BLaER1 (cell line): ENCODE data around the gene ABCA10.
"Not testable (repeated sequence)": the region's sequence is repeated elsewhere in the genome, so short reads cannot be mapped to it uniquely, and the experiment has no call there.

Experiments
- H3K27ac ChIP-seq: shearing (Covaris generic); formaldehyde crosslinking; 2 replicates; pipeline ENCODE4 v1.8.1; 2022
- H3K27me3 ChIP-seq: shearing (Covaris generic); formaldehyde crosslinking; 2 replicates; pipeline ENCODE4 v1.8.1; 2022
- H3K36me3 ChIP-seq: shearing (Covaris generic); formaldehyde crosslinking; 2 replicates; pipeline ENCODE4 v1.8.1; 2022
- H3K4me1 ChIP-seq: shearing (Covaris generic); formaldehyde crosslinking; 2 replicates; pipeline ENCODE4 v1.8.1; 2022
- H3K4me2 ChIP-seq: shearing (Covaris generic); formaldehyde crosslinking; 2 replicates; pipeline ENCODE4 v1.8.1; 2022
- H3K4me3 ChIP-seq: shearing (Covaris generic); formaldehyde crosslinking; 2 replicates; pipeline ENCODE4 v1.8.1; 2022
- H3K9ac ChIP-seq: shearing (Covaris generic); formaldehyde crosslinking; 2 replicates; pipeline ENCODE4 v1.8.1; 2022
- H3K9me3 ChIP-seq: shearing (Covaris generic); formaldehyde crosslinking; 2 replicates; pipeline ENCODE4 v1.8.1; 2022
- H4K20me1 ChIP-seq: shearing (Covaris generic); formaldehyde crosslinking; 2 replicates; pipeline ENCODE4 v1.8.1; 2022
- Cebpa-rat ChIP-seq: shearing (Covaris generic); IDR thresholded peaks from 2 replicates; pipeline ENCODE4 v1.8.1; 2022

ABCA10 gene

GRCh38 chr17:69228018-69228417 lies 606 bp downstream of the ABCA10 start:
- Histone ChIP-seq H3K27me3 (no peaks in the 10 kb centered on the region), H3K27ac (no peak overlapping the region), H3K4me1 (peaks cover 19% of the 10 kb centered on the region), H3K4me2 (peak overlapping the region; percentile 39; the same call in 1 of the 2 replicates), H3K9ac (no peak overlapping the region), H3K4me3 (no peak overlapping the region), H3K36me3 (no peaks in the 10 kb centered on the region), H4K20me1 (no peaks in the 10 kb centered on the region), H3K9me3 (peaks cover 6% of the 10 kb centered on the region; the same call in 1 of the 2 replicates)
- no peak for TF ChIP-seq Cebpa-rat

DNA sequence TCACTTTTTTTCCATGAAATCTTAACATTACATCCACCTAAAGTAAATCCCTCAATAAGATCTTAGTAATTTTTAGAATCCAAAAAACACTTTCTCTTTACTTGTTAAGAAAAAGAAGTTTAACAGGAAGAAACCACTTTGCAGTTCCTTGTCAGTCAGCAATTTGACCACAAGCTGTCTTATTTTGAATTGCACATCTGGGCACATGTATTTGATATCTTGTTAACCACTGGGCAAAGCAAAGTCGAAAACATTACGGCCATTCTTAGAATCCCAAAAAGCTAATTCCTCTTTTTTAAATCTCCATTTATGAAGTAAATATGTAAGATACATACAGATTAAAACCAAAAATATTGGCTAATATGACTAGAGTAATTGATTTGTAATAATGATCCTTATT lies 1.1 kb downstream of the ABCA10 start:
- Histone ChIP-seq H3K9me3 (peaks cover 1% of the 10 kb centered on the region; the same call in 1 of the 2 replicates), H3K36me3 (no peaks in the 10 kb centered on the region), H3K4me2 (peak overlapping the region; percentile 39), H3K4me1 (peaks cover 19% of the 10 kb centered on the region), H3K27me3 (no peaks in the 10 kb centered on the region), H4K20me1 (no peaks in the 10 kb centered on the region), H3K4me3 (no peak overlapping the region), H3K27ac (no peak overlapping the region), H3K9ac (no peak overlapping the region)
- no peak for TF ChIP-seq Cebpa-rat

DNA sequence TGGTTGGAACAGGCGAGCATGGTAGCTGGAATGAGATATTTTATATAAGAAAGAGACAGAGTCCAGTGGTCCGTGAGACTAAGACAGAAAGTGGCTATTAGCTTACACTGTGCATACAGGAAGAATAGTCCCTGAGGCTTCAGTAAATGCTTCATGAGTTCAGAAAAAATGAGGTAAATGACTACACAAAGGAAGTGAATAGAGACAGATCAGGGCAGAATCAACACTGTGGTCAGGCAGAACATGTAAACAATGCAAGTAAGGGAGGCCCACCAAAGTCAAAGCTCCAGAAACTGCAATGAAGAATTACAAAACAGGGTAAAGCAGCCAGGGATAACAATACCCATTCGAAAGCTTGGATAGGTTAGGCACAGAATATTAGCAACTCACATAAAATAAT lies 4.8 kb downstream of the ABCA10 start:
- Histone ChIP-seq H4K20me1 (no peaks in the 10 kb centered on the region), H3K36me3 (no peaks in the 10 kb centered on the region), H3K4me1 (peaks cover 19% of the 10 kb centered on the region), H3K27ac (no peak overlapping the region), H3K27me3 (no peaks in the 10 kb centered on the region), H3K9me3 (no peaks in the 10 kb centered on the region), H3K4me2 (no peak overlapping the region), H3K9ac (no peak overlapping the region), H3K4me3 (no peak overlapping the region)
- no peak for TF ChIP-seq Cebpa-rat

DNA sequence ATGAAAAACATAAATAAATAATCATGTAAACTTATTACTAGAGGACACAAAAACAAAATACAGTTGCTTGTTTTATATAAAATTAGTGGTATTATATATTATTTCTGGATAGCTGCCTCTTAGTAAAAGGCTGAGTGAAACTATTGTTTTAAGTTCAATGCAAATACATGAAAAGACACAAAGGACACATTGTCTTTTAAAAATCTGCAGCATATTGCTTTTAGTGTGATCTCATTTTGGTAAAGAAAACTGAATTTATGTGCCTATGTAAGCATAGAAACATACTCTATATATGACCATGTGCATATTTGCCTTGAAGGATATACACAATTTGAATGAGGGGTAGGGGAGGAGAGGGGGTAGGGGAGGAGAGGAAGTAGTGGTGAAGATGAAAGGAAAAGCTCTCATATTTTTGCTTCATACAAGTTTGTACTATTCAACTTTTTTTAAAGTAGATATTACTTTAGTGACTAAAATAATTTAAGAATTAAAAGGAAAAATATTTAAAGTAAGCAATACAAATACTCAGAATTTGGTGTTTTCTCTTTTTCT lies 5.8 kb downstream of the ABCA10 start:
- Histone ChIP-seq H3K4me3 (no peak overlapping the region), H4K20me1 (no peaks in the 10 kb centered on the region)

DNA sequence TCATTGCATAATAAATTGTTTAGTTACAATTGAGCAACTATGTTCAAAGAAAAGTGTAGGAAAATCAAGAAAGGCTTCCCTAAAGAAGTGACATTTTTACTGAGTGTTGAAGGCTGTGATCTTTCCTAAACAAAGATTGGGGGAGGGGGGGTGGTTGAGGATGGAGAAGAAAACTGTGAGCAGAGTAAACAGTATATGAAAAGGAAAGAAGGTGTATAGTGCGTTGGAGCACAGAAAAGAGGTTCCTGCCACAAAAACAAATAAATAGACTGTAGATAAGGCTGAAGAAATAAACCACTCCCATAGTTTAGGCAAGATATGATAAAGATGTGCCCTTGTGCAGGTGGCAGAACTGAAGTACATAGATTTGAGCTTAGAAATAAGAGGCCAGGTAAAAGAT lies 8.5 kb downstream of the ABCA10 start:
- Histone ChIP-seq H3K9me3 (no peaks in the 10 kb centered on the region), H3K4me1 (0 out of 2 replicates have a peak, but pooled peaks cover 7% of the 10 kb centered on the region), H3K4me3 (no peak overlapping the region), H3K9ac (no peak overlapping the region), H3K4me2 (no peak overlapping the region), H3K27ac (no peak overlapping the region), H3K27me3 (no peaks in the 10 kb centered on the region), H4K20me1 (no peaks in the 10 kb centered on the region), H3K36me3 (no peaks in the 10 kb centered on the region)
- no peak for TF ChIP-seq Cebpa-rat

More for the DNA sequence above, 5.8 kb downstream of the ABCA10 start:
- H3K4me1 ChIP-seq = peaks cover 15% of the 10 kb centered on the region
- no peaks in the 10 kb centered on the region for H3K9me3 ChIP-seq
- no peaks in the 10 kb centered on the region for H3K36me3 ChIP-seq
- no peaks in the 10 kb centered on the region for H3K27me3 ChIP-seq
- no peak for TF ChIP-seq Cebpa-rat
- no peak overlapping the region for H3K4me2 ChIP-seq
- no peak overlapping the region for H3K27ac ChIP-seq
- H3K9ac ChIP-seq = no peak overlapping the region

DNA sequence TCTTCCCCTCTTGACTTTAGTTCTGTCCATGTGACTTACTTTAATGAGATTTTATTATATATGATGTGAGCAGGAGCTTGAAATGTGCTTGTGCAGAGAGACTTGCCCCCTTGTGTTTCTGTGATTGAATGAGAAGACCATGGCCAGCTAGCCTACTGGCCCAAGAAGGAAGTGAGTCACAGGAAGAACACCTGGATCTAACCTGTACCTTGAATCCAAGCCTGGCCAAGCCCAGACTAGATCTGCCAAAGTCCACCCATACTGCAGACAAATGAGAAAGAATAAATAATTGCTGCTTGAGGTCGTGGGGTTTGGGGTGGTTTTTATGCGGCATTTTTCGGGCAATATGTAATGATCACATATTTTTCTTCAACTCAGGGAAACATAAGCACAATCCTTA lies 9.6 kb downstream of the ABCA10 start:
- H3K4me3 ChIP-seq = no peak overlapping the region
- no peak overlapping the region for H3K27ac ChIP-seq
- no peak overlapping the region for H3K9ac ChIP-seq
- 0 out of 2 replicates have a peak, but pooled peaks cover 5% of the 10 kb centered on the region for H3K4me1 ChIP-seq
- H4K20me1 ChIP-seq = no peaks in the 10 kb centered on the region
- H3K27me3 ChIP-seq = no peaks in the 10 kb centered on the region
- TF ChIP-seq Cebpa-rat = no peak
- H3K9me3 ChIP-seq = no peaks in the 10 kb centered on the region
- no peaks in the 10 kb centered on the region for H3K36me3 ChIP-seq
- no peak overlapping the region for H3K4me2 ChIP-seq

GRCh38 chr17:69213059-69213813 lies 15.4 kb downstream of the ABCA10 start:
- no peaks in the 10 kb centered on the region for H4K20me1 ChIP-seq
- H3K4me3 ChIP-seq = no peak overlapping the region
- no peaks in the 10 kb centered on the region for H3K36me3 ChIP-seq
- H3K4me1 ChIP-seq = no peaks in the 10 kb centered on the region
- no peak overlapping the region for H3K4me2 ChIP-seq
- H3K27me3 ChIP-seq = no peaks in the 10 kb centered on the region
- no peak for TF ChIP-seq Cebpa-rat
- no peak overlapping the region for H3K27ac ChIP-seq
- peaks cover 8% of the 10 kb centered on the region; the same call in 1 of the 2 replicates for H3K9me3 ChIP-seq
- no peak overlapping the region for H3K9ac ChIP-seq

GRCh38 chr17:69208640-69209039 lies 20.0 kb downstream of the ABCA10 start:
- Histone ChIP-seq H3K27ac (no peak overlapping the region), H3K4me2 (no peak overlapping the region), H3K27me3 (no peaks in the 10 kb centered on the region), H3K4me1 (no peaks in the 10 kb centered on the region), H3K9me3 (peaks cover 8% of the 10 kb centered on the region; the same call in 1 of the 2 replicates), H3K9ac (no peak overlapping the region), H3K4me3 (no peak overlapping the region), H4K20me1 (no peaks in the 10 kb centered on the region), H3K36me3 (no peaks in the 10 kb centered on the region)
- TF ChIP-seq Cebpa-rat = no peak

- no peak for TF ChIP-seq Cebpa-rat
- Histone ChIP-seq H3K9ac (no peak overlapping the region), H3K27ac (no peak overlapping the region), H3K27me3 (no peaks in the 10 kb centered on the region), H3K36me3 (no peaks in the 10 kb centered on the region), H3K9me3 (no peaks in the 10 kb centered on the region), H3K4me1 (no peaks in the 10 kb centered on the region), H3K4me2 (no peak overlapping the region), H3K4me3 (no peak overlapping the region), H4K20me1 (no peaks in the 10 kb centered on the region)
These were observed 21.5 kb downstream of the ABCA10 start for GRCh38 chr17:69207151-69207550.

GRCh38 chr17:69198238-69198637 lies 30.4 kb downstream of the ABCA10 start:
- H3K4me2 ChIP-seq = no peak overlapping the region

DNA sequence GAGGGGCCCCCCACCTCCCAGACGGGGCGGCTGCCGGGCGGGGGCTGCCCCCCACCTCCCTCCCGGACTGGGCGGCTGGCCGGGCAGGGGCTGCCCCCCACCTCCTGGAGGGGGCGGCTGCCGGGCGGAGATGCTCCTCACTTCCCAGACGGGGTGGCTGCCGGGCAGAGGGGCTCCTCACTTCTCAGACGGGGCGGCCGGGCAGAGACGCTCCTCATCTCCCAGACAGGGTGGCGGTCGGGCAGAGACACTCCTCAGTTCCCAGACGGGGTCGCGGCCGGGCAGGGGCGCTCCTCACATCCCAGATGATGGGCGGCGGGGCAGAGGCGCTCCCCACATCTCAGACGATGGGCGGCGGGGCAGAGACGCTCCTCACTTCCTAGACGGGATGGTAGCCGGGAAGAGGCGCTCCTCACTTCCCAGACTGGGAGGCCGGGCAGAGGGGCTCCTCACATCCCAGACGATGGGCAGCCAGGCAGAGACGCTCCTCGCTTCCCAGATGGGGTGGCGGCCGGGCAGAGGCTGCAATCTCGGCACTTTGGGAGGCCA lies 32.4 kb downstream of the ABCA10 start:
- H3K4me1 ChIP-seq, H3K4me3 ChIP-seq, H3K9ac ChIP-seq, H3K9me3 ChIP-seq, H3K36me3 ChIP-seq, H3K27me3 ChIP-seq, H3K4me2 ChIP-seq, H4K20me1 ChIP-seq, H3K27ac ChIP-seq: not testable (repeated sequence)

More at GRCh38 chr17:69198238-69198637, 30.4 kb downstream of the ABCA10 start:
- H3K4me1 ChIP-seq = no peaks in the 10 kb centered on the region
- TF ChIP-seq Cebpa-rat = no peak
- H4K20me1 ChIP-seq = no peaks in the 10 kb centered on the region
- H3K36me3 ChIP-seq = no peaks in the 10 kb centered on the region
- H3K4me3 ChIP-seq = no peak overlapping the region
- no peak overlapping the region for H3K27ac ChIP-seq
- H3K27me3 ChIP-seq = no peaks in the 10 kb centered on the region
- H3K9ac ChIP-seq = no peak overlapping the region
- peaks cover 10% of the 10 kb centered on the region for H3K9me3 ChIP-seq
